Measurements from ENCODE around the gene MYL12A.

The MYL12A gene

DNA sequence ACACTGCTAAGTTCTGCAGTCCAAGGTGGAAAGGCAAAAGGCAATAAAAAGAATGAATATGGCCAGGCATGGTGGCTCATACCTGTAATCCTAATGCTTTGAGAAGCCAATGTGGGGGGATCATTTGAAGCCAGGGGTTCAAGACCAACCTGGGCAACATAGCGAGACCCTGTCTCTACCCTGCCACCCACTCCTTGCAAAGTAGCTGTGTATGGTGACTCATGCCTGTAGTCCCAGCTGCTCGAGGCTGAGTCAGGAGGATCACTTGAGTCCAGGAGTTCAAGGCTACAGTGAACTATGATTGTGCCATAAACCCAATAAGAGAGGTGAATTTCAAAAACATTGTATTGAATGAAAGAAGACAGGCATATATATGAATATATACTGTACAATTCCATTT, 16.8 kb downstream of the MYL12A start:
- TF ChIP-seq, protein P1, sequence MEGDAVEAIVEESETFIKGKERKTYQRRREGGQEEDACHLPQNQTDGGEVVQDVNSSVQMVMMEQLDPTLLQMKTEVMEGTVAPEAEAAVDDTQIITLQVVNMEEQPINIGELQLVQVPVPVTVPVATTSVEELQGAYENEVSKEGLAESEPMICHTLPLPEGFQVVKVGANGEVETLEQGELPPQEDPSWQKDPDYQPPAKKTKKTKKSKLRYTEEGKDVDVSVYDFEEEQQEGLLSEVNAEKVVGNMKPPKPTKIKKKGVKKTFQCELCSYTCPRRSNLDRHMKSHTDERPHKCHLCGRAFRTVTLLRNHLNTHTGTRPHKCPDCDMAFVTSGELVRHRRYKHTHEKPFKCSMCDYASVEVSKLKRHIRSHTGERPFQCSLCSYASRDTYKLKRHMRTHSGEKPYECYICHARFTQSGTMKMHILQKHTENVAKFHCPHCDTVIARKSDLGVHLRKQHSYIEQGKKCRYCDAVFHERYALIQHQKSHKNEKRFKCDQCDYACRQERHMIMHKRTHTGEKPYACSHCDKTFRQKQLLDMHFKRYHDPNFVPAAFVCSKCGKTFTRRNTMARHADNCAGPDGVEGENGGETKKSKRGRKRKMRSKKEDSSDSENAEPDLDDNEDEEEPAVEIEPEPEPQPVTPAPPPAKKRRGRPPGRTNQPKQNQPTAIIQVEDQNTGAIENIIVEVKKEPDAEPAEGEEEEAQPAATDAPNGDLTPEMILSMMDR (conservative IDR thresholded peaks at IDR 0.05; ENCODE audit: low read depth, low read length) = no peak
- H3K4me3 ChIP-seq (IDR thresholded peaks at IDR 0.05; ENCODE audit: insufficient read depth, low read depth, low read length) = no peak overlapping the region
- no peak overlapping the region; the same call in 1 of the 2 replicates for H3K4me2 ChIP-seq
- H2AFZ ChIP-seq (ENCODE audit: low read depth) = no peak overlapping the region
- H3K4me1 ChIP-seq (ENCODE audit: low read depth, poor library complexity, severe bottlenecking) = peaks cover 21% of the 10 kb centered on the region
- no peaks in the 10 kb centered on the region; the same call in 1 of the 2 replicates for H4K20me1 ChIP-seq (ENCODE audit: insufficient read depth)
- no peaks in the 10 kb centered on the region for H3K36me3 ChIP-seq (ENCODE audit: insufficient read depth)
- no peak overlapping the region for H3K9ac ChIP-seq
- no peaks in the 10 kb centered on the region for H3K27me3 ChIP-seq (ENCODE audit: insufficient read depth, low read depth)
- peaks cover 65% of the 10 kb centered on the region for H3K79me2 ChIP-seq (ENCODE audit: insufficient read depth, low read depth)
- H3K27ac ChIP-seq = no peak overlapping the region

DNA sequence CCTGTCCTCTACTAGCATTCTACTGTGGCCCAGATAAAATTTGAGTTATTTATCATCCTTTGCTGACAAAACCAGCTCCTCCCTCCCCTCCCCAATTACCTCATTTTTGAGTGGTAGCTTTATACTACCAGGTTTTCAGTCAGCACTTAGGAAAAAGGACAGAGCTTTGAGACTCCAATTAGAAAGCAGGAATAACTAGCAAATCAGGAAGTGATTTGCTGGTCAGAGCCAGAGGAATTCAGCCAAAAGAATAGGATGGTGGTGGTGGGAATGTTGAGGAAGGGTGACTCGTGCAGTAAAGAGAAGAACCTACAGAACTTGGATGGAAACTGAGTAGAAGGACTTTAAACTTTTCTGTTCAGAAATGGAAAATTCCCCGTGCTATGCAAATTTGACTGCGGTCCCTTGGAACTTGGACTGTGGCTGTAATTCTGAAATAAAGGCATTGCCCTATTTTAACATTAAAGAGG, 18.0 kb downstream of the MYL12A start:
- no peak overlapping the region for H2AFZ ChIP-seq (ENCODE audit: low read depth)
- no peak overlapping the region for H3K9ac ChIP-seq
- no peaks in the 10 kb centered on the region for H3K36me3 ChIP-seq (ENCODE audit: insufficient read depth)
- H4K20me1 ChIP-seq (ENCODE audit: insufficient read depth) = no peaks in the 10 kb centered on the region; the same call in 1 of the 2 replicates
- peaks cover 18% of the 10 kb centered on the region for H3K4me1 ChIP-seq (ENCODE audit: low read depth, poor library complexity, severe bottlenecking)
- TF ChIP-seq, protein P1 (conservative IDR thresholded peaks at IDR 0.05; ENCODE audit: low read depth, low read length) = no peak
- H3K4me3 ChIP-seq (IDR thresholded peaks at IDR 0.05; ENCODE audit: insufficient read depth, low read depth, low read length) = no peak overlapping the region
- peaks cover 66% of the 10 kb centered on the region for H3K79me2 ChIP-seq (ENCODE audit: insufficient read depth, low read depth)
- no peak overlapping the region for H3K27ac ChIP-seq
- H3K27me3 ChIP-seq (ENCODE audit: insufficient read depth, low read depth) = no peaks in the 10 kb centered on the region
- H3K4me2 ChIP-seq = no peak overlapping the region

DNA sequence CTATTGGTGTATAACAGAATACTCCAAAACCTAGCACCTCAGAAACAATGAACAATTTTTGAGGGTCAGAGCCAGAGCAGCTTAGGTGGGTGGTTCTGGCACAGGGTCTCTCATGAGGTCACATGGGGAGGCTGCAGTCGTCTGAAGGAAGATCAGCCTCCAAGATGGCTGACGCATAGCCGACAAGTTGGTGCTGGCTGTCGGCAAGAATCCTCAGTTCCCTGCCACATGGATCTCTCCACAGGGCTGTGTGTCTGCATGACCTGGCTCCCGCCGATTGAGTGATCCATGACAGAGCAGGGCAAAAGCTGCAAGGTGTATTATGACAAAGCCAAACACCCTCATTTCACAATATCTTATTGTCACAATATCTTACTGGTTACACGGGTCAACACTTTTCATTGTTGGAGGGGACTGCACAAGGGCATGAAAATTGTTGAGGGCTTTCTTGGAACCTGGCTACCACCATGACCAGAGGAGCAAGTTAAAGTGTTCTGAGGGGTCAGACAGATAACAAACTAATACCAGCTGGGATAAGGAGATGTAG, 18.5 kb downstream of the MYL12A start:
- no peak overlapping the region for H2AFZ ChIP-seq (ENCODE audit: low read depth)
- no peaks in the 10 kb centered on the region; the same call in 1 of the 2 replicates for H4K20me1 ChIP-seq (ENCODE audit: insufficient read depth)
- H3K27ac ChIP-seq = no peak overlapping the region
- H3K4me1 ChIP-seq (ENCODE audit: low read depth, poor library complexity, severe bottlenecking) = peaks cover 13% of the 10 kb centered on the region
- peaks cover 72% of the 10 kb centered on the region for H3K79me2 ChIP-seq (ENCODE audit: insufficient read depth, low read depth)
- no peaks in the 10 kb centered on the region for H3K36me3 ChIP-seq (ENCODE audit: insufficient read depth)
- H3K9ac ChIP-seq = no peak overlapping the region
- H3K4me3 ChIP-seq (IDR thresholded peaks at IDR 0.05; ENCODE audit: insufficient read depth, low read depth, low read length) = no peak overlapping the region
- H3K27me3 ChIP-seq (ENCODE audit: insufficient read depth, low read depth) = no peaks in the 10 kb centered on the region
- TF ChIP-seq, protein P1 (conservative IDR thresholded peaks at IDR 0.05; ENCODE audit: low read depth, low read length) = no peak
- no peak overlapping the region for H3K4me2 ChIP-seq

DNA sequence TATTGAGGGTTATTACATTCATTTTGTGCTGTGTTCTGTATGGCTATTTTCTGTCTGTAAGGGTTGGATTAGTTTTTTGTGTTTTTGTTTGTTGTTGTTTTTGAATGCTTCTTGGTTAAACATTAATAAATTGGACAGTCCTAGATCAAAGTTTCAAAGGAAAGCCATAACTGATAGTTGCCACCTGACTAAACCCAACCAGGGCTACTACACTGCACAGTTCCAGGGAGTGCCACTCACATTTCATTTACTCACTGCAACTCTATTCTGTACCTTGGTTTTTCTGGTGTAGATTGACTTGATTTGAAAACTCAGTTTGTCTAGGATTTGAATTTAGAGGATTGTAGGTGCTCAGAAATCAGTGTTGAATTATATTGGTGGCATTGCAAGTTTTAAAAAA, 20.7 kb downstream of the MYL12A start:
- no peaks in the 10 kb centered on the region for H3K36me3 ChIP-seq (ENCODE audit: insufficient read depth)
- H3K4me2 ChIP-seq = no peak overlapping the region
- H3K9ac ChIP-seq = no peak overlapping the region
- peaks cover 71% of the 10 kb centered on the region for H3K79me2 ChIP-seq (ENCODE audit: insufficient read depth, low read depth)
- H3K4me1 ChIP-seq (ENCODE audit: low read depth, poor library complexity, severe bottlenecking) = peaks cover 7% of the 10 kb centered on the region
- no peak overlapping the region for H3K27ac ChIP-seq
- TF ChIP-seq, protein P1 (conservative IDR thresholded peaks at IDR 0.05; ENCODE audit: low read depth, low read length) = no peak
- H3K27me3 ChIP-seq (ENCODE audit: insufficient read depth, low read depth) = no peaks in the 10 kb centered on the region
- no peak overlapping the region for H2AFZ ChIP-seq (ENCODE audit: low read depth)
- no peak overlapping the region for H3K4me3 ChIP-seq (IDR thresholded peaks at IDR 0.05; ENCODE audit: insufficient read depth, low read depth, low read length)
- H4K20me1 ChIP-seq (ENCODE audit: insufficient read depth) = no peaks in the 10 kb centered on the region; the same call in 1 of the 2 replicates
